Medulla oblongata (tissue), 1 donor: Measurements from ENCODE around the gene HSD17B8.

Experiments used
- DNase-seq: peaks from one replicate; pipeline ENCODE4 v3.0.0-alpha.2; 2015; ENCODE audit errors: extremely low spot score

The HSD17B8 gene

DNA sequence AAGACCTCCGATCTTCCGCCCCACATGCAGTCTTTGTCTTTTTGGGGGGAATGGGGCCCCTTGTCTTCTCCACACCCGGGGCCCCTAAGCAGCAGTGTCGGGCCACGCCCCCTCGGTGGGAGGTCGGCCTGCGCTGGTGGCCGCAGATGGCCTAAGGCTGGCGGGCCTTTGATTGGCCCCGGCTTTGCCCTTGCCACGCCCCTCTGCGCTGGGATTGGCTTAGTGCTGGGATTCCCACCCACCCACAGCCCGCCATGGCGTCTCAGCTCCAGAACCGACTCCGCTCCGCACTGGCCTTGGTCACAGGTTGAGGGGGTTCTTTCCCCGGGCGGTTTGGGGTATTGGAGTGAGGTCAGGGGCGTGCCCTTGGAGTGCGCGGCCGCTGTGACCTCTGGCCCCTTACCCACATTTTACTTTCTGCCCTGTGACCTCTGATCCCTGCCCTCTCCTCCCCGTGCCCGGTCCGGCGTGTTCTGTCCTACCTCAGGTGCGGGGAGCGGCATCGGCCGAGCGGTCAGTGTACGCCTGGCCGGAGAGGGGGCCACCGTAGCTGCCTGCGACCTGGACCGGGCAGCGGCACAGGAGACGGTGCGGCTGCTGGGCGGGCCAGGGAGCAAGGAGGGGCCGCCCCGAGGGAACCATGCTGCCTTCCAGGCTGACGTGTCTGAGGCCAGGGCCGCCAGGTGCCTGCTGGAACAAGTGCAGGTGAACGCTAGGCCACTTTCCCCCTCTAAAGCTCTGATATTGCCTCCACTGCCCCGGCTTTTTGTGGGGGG lies at the start of gene HSD17B8:
Gene HSD17B8 (plus strand): TSS at position 241 of the 776 bp plus-strand sequence. CDS start 14 bp downstream, at position 255.
- peak; percentile 95 for DNase-seq

DNA sequence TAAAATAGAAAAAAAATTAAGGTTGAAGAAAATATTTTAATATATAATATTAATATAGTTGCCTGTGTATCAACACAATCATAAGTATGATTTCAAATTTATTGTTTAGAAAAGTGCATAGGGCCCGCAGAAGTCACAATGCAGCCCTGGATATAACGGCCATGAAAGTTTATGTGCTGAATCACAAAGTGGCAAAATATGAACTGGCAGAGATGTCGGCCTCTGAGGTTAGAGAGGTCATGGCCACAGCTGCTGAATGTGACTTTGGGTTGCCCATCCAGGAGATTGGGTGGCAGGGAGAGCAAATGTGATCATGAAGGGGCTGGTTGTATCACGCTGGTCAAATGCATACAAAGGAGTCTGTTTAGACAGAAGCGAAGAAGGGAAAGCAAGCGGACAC lies 47.9 kb upstream of the HSD17B8 start:
- no peak for DNase-seq

DNA sequence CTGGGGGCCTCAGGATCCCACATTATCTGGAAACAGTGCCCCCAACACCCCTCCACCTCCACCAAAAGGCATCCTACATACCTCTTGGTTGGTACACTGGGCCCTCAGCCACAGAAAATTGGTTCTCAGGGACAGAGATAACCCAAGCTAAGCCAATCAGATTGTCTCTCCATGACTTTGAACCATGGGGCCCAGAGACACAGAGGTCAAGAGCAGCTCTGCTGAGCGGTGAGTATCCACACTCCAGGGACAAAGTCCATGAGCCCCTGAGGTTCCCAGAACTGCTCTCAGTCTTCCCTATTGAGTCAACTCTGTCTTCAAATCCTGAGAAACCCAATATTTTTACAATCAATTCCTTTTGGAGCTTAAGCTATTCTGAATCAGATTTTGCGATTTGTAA lies 47.5 kb upstream of the HSD17B8 start:
- no peak for DNase-seq

DNA sequence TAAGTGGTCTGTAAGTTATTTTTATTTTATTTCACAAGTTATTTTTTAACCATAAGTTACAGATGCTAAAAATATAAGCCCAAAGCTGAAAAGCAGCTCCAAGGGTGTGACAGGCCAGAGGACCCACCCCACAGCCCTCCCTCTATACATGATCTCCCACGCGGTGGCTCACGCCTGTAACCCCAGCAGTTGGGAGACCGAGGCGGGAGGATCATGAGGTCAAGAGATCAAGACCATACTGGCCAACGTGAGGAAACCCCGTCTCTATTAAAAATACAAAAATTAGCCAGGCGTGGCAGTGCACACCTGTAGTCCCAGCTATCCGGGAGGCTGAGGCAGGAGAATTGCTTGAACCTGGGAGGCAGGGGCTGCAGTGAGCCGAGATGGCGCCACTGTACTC lies 44.4 kb upstream of the HSD17B8 start:
- no peak for DNase-seq

DNA sequence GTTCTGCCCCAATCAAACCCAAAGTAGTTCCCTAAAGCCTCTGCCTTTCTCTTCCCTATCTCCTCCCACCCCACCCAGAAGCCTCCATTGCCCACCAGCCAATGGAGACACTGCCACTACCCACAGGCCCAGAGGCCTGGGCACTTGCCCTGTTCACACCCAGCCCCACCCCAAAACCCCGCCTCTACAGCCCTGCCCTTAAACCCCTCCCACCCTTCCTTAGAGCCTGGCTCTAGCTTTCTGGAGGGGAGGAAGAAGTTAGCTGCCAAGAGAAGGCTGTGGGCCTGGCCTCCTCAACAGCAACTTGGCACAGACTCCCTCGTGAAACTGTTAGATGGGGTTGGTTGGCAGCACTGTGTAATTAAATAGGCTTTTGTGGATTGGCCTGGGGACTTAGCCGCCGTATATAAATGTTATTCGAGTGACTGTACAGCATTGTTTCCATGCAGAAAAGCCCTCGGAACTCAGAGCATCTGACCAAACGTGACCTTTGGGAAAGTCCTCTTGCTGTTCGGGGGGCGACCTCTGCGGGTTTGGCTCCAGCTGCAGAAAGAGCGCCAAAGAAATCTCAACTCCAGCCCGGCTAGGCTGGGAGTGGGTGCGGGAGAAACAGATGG lies 43.6 kb upstream of the HSD17B8 start:
- peak; percentile 69 for DNase-seq

DNA sequence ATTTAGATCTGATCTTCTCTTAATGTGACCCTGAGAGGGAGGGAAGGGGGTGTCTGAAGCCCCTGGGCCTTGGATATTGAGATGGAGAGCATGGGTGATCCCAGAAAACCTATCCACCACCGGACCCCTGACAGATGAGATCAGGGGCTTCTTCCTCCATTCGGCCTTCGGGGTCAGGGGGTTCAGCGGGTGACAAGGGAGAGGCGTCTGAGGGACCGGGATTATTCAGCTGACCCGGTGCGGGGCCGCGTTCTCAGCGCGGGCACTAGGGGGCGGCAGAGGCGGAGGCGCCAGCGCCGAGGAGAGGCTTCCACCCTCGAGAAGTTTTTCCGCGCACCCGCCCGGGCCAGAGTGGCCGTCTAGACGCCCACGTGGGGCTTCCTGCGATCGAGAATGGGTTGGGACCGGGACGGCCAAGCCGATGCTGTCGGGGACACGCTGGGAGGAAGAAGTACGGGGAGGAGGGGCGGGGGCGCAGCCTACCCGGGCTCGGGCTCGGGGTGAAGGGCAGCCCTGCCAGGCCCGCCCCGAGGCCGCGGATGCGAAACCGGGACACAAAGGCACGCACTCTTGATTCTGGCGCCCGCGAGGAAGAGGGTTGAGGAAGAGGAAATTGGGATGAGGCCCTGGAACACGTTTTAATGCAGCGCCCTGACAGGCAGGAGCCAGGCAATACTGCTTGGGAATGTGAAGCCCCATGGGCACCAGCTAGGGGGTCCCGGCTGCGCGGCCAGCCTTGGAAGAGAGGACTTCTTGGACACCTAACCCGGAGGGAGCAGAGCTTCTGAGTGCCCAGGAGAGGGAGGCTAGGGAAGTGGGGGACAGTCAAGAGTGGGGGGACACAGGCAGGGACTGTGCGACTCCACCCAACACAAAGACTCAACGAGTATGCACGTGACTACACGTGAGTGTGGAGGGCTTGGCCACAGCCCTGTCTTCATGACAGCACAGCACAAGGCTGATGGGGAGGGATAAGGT lies 42.8 kb upstream of the HSD17B8 start:
- DNase-seq = peak; percentile 77

DNA sequence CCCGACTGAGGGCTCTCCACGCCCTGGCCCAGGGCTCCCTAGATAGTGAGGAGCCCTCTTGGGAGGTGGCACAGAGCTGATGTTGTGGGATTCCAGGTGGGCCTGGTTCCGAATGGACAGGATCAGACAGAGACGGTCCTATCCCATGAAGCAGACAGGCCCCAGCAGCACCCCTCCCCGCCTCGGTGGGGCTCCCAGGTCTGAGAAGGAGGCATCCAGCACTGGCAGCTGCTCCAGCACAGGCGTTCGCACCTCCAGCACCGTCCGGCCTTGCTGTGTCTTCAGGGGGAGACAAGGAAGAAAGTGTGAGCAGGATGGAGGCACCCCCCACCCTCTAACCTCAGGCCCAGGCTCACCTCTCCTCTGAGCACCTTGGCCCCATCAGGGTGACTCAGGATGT lies 40.9 kb upstream of the HSD17B8 start:
- no peak for DNase-seq

DNA sequence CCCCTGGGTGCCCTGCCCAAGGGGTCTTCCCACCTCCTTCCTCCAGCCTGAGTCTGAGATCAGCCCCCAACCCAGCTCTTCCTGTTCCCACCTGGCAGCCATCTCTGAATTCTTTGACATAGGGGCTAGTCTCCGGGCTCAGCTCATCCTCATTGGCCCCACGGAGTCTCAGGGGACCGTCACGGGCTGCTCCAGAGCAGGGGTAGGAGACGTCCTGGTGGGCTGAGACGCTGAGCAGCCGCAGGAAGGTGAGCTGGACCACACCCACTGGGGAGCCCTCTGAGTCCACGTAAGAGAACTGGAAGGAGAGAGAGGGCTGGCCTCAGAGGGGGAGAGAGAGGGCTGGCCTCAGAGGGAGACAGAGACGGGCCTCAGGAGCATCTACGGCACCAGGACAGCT lies 40.3 kb upstream of the HSD17B8 start:
- no peak for DNase-seq

DNA sequence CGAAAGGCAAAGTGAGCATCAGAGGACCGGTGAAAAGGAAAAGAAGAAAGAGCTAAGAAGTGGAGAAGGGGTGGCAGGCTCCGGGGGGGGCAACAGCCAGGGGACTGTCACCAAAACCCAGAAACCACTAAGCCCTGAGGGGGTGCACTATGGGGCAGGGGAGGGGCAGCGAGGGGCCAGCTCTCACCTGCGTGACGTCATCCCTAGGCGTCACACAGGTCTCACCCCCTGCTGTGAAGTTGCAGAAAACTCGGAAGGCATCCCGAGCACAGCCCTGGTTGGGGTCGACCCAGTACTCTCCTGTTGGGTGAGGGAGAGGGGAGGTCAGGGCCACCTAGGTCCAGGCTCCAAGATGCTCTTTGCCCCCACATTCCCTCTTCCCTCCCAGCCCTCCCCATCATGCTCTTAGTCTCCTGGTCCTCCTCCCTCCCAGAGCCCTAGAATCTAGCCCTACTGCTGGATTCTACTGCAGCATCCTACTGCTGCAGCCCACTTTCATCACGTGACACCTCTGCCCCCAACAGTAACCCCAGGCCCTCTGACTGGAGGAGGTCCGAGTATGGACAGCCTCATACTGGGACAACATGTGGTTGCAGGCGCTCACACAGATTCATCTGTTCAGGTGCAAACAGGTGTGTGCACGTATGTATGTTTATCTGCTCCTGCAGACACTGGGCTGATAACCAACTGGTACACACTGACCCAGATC lies 39.6 kb upstream of the HSD17B8 start:
- no peak for DNase-seq

DNA sequence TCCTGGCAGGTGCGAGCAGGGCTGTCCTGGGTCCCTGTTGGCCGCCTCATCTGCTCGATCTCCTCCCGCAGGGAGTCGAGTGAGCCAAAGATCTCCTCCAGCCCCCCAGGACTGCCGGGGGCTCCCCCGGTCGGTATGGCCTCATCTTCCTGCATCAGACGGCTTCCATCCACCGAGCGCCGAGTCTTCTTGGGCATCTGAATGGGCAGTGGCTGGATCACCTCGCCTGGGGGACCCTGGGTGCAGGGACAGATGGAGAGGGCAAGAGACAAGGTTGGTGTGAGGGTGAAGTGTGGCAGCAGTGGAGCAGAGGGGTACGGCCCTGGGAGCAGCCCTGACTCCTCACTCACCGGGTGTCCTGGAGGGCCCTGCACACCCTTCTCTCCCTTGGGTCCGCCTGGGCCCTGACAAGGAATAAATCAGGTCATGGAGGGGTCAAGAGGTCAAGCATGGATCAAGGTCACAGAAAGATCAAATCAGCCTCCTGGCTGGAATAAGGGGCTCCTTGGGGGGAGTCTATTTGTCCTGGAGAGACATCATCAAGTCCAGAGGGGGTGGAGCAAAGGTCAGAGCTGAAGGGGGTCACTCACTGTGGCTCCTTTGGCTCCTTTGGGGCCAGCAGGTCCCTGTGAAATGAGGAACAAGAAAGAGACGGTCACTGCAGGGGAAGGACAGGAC lies 38.7 kb upstream of the HSD17B8 start:
- DNase-seq = no peak

DNA sequence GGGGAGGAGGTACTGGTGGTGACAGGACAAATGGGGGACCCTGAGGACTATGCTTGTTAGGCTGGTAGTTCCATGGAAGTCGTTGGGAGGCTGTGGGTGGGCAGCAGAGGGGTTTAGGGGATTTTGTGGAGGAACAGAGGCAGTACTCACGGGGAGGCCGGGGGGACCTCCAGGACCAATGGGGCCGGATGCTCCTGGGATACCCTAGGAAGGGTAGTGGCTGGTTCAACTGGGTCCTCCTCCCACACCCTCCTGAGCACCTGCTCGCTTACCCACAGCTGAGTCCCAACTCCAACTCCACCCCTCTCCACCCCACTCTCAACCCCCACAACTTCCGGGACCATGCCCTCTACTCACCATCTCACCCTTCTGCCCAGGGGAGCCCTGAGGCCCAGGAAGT lies 38.1 kb upstream of the HSD17B8 start:
- DNase-seq = no peak

DNA sequence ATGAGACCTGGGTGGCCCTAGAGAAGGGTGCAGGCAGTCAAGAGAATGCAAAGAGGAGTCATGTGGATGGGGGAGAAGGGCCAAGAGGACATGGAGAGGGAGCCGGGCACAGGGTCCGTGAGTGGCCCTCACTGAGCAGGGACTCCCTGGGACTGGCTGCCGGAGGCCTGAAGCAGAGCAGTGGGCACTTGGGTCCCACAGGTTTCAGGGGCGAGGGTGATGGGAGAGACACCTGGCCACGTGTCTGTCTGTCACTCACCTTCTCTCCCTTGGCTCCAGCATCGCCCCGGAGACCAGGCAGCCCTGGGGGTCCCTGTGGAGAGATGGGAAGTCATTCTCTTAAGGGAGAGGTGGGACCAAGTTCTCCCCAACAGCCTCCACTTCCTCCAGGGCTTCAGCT lies 37.6 kb upstream of the HSD17B8 start:
- DNase-seq = no peak

DNA sequence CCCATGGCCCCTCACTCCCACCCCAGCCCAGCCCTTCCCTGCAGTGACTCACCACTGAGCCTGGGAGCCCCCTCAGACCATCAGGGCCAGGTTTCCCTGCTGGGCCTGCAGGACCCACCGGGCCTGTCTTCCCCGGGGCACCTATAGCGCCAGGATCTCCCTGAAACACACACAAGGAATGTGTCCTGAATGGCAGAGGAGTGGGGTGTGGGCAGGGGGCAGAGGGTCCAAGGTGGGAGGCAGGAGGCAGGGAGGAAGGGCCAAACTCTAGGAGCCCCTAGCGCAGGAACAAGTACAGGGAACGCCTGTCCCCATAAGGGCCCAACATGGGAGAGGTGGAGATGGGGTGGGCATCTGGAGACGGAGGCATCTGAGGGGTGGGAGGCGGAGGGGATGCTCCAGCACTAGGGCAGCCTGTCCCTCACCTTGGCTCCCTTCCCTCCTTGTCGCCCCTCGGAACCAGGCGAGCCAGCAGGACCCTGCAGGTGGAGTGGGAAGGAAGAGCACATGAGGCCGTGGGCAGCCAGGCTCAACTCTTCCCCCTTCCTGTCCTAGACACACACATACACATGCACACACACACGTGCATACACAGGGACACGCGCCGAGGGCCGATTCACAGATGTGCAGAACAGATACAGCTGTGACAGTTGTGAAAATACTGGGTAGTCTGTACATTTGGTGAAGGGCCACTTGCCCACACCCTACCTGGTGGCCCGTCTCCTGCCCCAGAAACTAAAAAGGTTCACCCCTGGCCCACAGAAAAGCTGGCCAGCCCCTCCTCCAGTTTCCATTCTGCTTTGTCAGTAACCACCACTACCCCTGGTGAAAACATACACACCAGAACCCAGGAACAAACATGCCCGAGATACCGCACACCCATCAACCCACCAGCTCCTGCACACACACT lies 36.8 kb upstream of the HSD17B8 start:
- no peak for DNase-seq

DNA sequence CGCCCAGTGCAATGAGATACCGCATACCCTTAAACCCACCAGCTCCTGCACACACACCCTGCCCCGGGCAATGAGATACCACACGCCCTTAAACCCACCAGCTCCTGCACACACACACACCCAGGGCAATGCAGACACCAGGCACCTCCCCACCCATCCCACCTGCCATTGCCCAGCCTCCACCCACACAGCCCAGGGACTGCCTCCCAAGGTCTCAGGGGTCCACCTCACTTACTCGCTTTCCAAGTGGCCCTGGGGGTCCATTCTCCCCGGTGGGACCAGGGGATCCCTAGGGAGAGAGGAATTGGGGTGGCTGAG lies 36.2 kb upstream of the HSD17B8 start:
- DNase-seq = no peak

DNA sequence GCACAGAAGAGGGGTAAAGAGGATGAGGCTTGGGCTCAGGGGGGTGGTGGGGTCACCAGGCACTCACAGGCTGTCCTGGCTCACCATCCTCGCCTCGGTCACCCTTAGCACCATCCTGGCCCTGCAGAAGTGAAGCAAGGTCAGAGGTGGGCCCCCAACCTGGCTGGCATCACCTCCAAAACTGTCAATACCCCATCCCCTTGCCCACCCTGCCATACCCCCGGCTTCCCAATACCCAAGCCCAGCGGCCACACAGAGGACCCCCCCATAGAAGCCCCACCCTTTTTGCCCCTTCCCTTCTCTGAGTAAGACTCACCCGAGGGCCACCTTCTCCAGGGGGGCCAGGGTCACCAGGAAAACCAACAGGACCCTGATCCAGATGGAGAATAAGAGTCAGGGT lies 35.8 kb upstream of the HSD17B8 start:
- no peak for DNase-seq

DNA sequence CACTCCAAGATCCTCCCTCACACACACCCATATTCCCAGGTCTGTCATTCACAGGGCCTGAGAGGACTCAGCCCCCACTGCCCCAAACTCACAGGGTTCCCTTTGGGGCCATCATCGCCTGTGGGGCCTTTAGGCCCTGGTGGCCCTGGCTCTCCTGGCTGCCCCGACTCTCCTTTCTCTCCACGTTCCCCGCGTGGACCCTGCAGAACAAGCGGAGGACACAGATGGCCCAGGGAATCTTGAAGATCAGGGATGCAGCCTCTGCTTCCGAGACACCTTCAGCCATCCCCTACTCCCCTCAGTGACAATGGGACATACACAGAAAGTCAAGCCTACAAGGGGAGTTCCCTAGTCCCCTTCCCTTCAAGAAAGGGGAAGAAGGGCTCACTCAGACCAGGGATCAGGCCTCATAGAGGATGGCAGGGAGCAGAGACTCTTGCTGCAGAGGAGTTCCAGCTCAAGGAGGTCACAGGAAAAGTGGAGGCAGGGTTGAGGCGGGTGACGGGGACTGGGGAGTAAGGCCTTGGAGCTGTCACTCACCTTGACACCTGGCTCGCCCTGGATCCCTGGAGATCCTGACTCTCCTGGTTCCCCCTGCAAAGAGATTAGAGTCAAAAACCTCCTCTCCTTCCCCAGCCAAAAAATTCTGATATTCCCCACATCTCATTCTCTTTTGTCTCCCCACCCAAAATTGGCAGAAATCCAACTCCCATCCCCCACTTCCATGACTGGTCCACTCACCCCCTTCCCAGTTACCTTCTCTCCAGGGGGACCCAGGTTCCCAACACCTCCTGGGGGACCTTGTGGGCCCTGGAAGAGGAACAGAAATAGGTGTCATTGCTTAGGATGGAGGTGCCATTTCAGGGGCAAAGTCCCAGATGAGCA lies 34.9 kb upstream of the HSD17B8 start:
- DNase-seq = no peak

DNA sequence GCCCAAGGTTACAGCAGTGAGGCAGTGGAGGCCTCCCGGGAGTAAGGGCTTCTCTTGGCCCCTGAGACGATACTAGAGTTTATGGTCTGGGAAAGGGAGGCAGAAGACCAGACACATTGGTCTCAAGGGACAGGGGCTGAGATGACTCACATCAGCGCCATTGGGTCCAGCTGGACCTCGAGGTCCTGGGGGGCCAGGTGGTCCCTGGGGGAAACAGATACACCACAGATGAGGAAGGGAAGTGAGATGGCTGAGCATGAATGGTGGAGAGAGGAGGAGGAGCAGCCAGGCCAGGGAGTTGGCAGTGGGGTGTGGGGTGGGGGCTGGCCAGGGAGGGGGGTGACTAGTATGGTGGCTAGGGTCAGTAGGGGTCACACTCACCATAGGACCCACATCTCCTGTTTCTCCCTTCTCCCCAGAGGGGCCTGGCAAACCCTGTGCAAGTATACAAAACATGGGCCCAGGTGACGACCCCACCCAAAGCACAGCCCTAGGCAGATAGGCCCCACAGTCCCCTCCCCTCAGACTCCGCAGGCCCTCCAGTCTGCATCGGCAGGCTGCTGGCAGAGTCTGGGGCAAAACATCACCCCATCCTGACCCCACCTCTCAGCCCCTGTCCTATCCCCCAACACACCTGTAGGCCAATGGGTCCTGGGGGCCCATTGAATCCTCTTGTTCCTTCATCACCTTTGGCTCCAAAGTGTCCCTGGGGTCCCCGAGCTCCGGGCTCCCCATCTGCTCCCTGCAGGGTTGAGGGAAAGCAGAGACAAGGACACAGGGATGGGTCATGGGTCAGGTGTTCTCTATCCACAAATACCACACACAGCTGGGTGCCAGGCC lies 34.1 kb upstream of the HSD17B8 start:
- no peak for DNase-seq
